HCT116 (cell line): ENCODE measurements around the gene TENM4. TPM values are rescaled to one million over a fixed set of nuclear protein-coding genes. Genes with fewer than 3 reads are reported as not detected.

Source experiments
- ATAC-seq: fragments of 200-7000 bp; cut with Tn5 transposase; 2 replicates; pipeline ENCODE4 v1.9.1; 2020; ENCODE audit warnings: mild to moderate bottlenecking, moderate library complexity
- BruUV-seq: library from RNA; stranded (reverse); fragments of 400-500 nt; replicated peaks from 2 replicates; lab custom pipeline; 2021; lab: Mats Ljungman, UMichigan
- CTCF ChIA-PET: fragments of 300-600 bp; sonication (Branson Sonifier 250); formaldehyde crosslinking; loops from one replicate; lab custom pipeline; 2021; ENCODE audit warnings: antibody characterized with exemption; lab: Charles Lee
- POLR2A ChIA-PET: fragments of 300-600, 350-600 bp; sonication (Branson Sonifier 250); formaldehyde crosslinking; loops from one replicate; lab custom pipeline; 2021; ENCODE audit warnings: antibody characterized with exemption; lab: Charles Lee
- RAD21 ChIA-PET, 2 experiments: fragments of 300-600 bp; sonication (Branson Sonifier 250); formaldehyde crosslinking; loops; one replicate each; lab custom pipeline; 2023; ENCODE audit warnings: low total read pairs in 2 of 2; ENCODE audit not compliant: uncharacterized antibody in 2 of 2, unreplicated experiment in 2 of 2, low non-redundant PET in 1 of 2; lab: Charles Lee
- DNase-seq: peaks from one replicate; pipeline ENCODE4 v3.0.0-alpha.2; 2010; ENCODE audit warnings: low read depth, low spot score
- H2AFZ ChIP-seq: fragments of 200-600 bp; shearing (Covaris generic), sonication (generic); 2 replicates; pipeline ENCODE4 v1.6.1; 2017; ENCODE audit warnings: low read depth, mixed run types, mixed read lengths, antibody characterized with exemption, low read length; ENCODE audit not compliant: poor library complexity, severe bottlenecking
- H3K27ac ChIP-seq: 2 replicates; pipeline ENCODE4 v1.5.1; 2012; ENCODE audit warnings: low read depth, low read length
- H3K27me3 ChIP-seq: fragments of 200-600 bp; sonication (generic); 2 replicates; pipeline ENCODE4 v1.6.1; 2016; ENCODE audit warnings: mixed run types, low read length, mixed read lengths; ENCODE audit not compliant: insufficient read depth
- H3K36me3 ChIP-seq, 2 experiments: fragments of 200-500 bp in 1 of 2; fragments of 200-600 bp in 1 of 2; sonication (Bioruptor generic) in 1 of 2; sonication (generic) in 1 of 2; 2 replicates each; pipeline versions ENCODE4 v1.5.1 to v1.6.1; 2014 to 2016; ENCODE audit warnings: low read length in 2 of 2, inconsistent platforms in 1 of 2, mixed read lengths in 1 of 2, mixed run types in 1 of 2; ENCODE audit not compliant: insufficient read depth in 2 of 2, control insufficient read depth in 1 of 2
- H3K4me1 ChIP-seq, 2 experiments: fragments of 200-600 bp in 1 of 2; sonication (generic) in 1 of 2; 2 replicates each; pipeline versions ENCODE4 v1.5.1 to v1.6.1; 2012 to 2017; ENCODE audit warnings: low read length in 2 of 2, inconsistent platforms in 1 of 2, mild to moderate bottlenecking in 1 of 2, mixed read lengths in 1 of 2, mixed run types in 1 of 2, moderate library complexity in 1 of 2; ENCODE audit not compliant: insufficient read depth in 2 of 2, control insufficient read depth in 1 of 2
- H3K4me2 ChIP-seq: fragments of 200-600 bp; sonication (generic); 2 replicates; pipeline ENCODE4 v1.6.1; 2017; ENCODE audit warnings: mixed run types, low read length, mixed read lengths
- H3K4me3 ChIP-seq, 2 experiments: fragments of 200-600 bp in 1 of 2; sonication (generic) in 1 of 2; replicated peaks in 1 of 2; 2 replicates each; pipeline ENCODE4 v1.5.1; 2011 to 2016; ENCODE audit warnings: low read length in 2 of 2, control low read depth in 1 of 2, low read depth in 1 of 2, mild to moderate bottlenecking in 1 of 2, mixed read lengths in 1 of 2, mixed run types in 1 of 2
- H3K79me2 ChIP-seq: fragments of 200-600 bp; sonication (generic); 2 replicates; pipeline ENCODE4 v1.6.1; 2017; ENCODE audit warnings: mild to moderate bottlenecking, mixed run types, low read length, moderate library complexity, mixed read lengths; ENCODE audit not compliant: insufficient read depth
- H3K9ac ChIP-seq: fragments of 200-600 bp; sonication (generic); 2 replicates; pipeline ENCODE4 v1.6.1; 2016; ENCODE audit warnings: low read length, mixed read lengths
- H3K9me2 ChIP-seq: fragments of 200-600 bp; sonication (generic), shearing (Covaris generic); 2 replicates; pipeline ENCODE4 v1.6.1; 2017; ENCODE audit warnings: mixed run types, mild to moderate bottlenecking, moderate library complexity; ENCODE audit not compliant: insufficient read depth
- H3K9me3 ChIP-seq, 2 experiments: fragments of 200-500 bp in 1 of 2; fragments of 200-600 bp in 1 of 2; sonication (Bioruptor generic) in 1 of 2; sonication (generic) in 1 of 2; 2 replicates each; pipeline ENCODE4 v1.6.1; 2014 to 2017; ENCODE audit warnings: low read length in 2 of 2, mixed read lengths in 2 of 2, inconsistent platforms in 1 of 2, low read depth in 1 of 2, mild to moderate bottlenecking in 1 of 2, mixed run types in 1 of 2, moderate library complexity in 1 of 2; ENCODE audit not compliant: control insufficient read depth in 1 of 2, insufficient read depth in 1 of 2
- H4K20me1 ChIP-seq: fragments of 200-600 bp; sonication (generic), shearing (Covaris generic); 2 replicates; pipeline ENCODE4 v1.6.1; 2017; ENCODE audit warnings: mixed run types, mild to moderate bottlenecking, moderate library complexity; ENCODE audit not compliant: insufficient read depth
- CTCF ChIP-seq, 3 experiments: fragments of 200-600 bp in 1 of 3; sonication (generic) in 1 of 3; IDR thresholded peaks in 2 of 3; conservative IDR thresholded peaks in 1 of 3; 2 replicates each; pipeline ENCODE4 v1.5.1; 2012 to 2017; ENCODE audit warnings: low read depth in 2 of 3, low read length in 2 of 3, antibody characterized with exemption in 1 of 3, borderline replicate concordance in 1 of 3, control low read depth in 1 of 3, mild to moderate bottlenecking in 1 of 3, mixed read lengths in 1 of 3, mixed run types in 1 of 3, moderate library complexity in 1 of 3; ENCODE audit not compliant: insufficient read depth in 1 of 3
- ELF1 ChIP-seq: IDR thresholded peaks from 2 replicates; pipeline ENCODE4 v1.6.1; 2012; ENCODE audit warnings: low read depth, borderline replicate concordance
- EZH2phosphoT487 ChIP-seq: fragments of 200-600 bp; IDR thresholded peaks from 2 replicates; pipeline ENCODE4 v1.6.1; 2018; ENCODE audit warnings: antibody characterized with exemption, borderline replicate concordance
- SIN3A ChIP-seq: IDR thresholded peaks from 2 replicates; pipeline ENCODE4 v1.6.1; 2012; ENCODE audit warnings: low read depth
- YY1 ChIP-seq: IDR thresholded peaks from 2 replicates; pipeline ENCODE4 v1.6.1; 2011; ENCODE audit warnings: low read length, low read depth, moderate library complexity, mild to moderate bottlenecking; ENCODE audit not compliant: insufficient replicate concordance; ENCODE audit errors: extremely low read depth
- intact Hi-C: fragments of 100-400 bp; cut with micrococcal nuclease; formaldehyde crosslinking; loops from 2 replicates; pipeline ENCODE4 v1.10.0; 2022
- total RNA-seq: library from RNA; stranded (reverse); gene quantifications from one replicate; pipeline ENCODE4 v1.2.1, GENCODE V29; 2021; ENCODE audit not compliant: unreplicated experiment
- TF ChIP-seq, protein P1 (sequence below): IDR thresholded peaks from 2 replicates; pipeline ENCODE4 v1.6.1; 2012
- TF ChIP-seq, protein P2 (sequence below): IDR thresholded peaks from 2 replicates; pipeline ENCODE4 v1.6.1; 2012; ENCODE audit warnings: low read depth

Gene TENM4
- total RNA-seq, 1 experiment from 2014 or later, result 0.05 TPM

DNA sequence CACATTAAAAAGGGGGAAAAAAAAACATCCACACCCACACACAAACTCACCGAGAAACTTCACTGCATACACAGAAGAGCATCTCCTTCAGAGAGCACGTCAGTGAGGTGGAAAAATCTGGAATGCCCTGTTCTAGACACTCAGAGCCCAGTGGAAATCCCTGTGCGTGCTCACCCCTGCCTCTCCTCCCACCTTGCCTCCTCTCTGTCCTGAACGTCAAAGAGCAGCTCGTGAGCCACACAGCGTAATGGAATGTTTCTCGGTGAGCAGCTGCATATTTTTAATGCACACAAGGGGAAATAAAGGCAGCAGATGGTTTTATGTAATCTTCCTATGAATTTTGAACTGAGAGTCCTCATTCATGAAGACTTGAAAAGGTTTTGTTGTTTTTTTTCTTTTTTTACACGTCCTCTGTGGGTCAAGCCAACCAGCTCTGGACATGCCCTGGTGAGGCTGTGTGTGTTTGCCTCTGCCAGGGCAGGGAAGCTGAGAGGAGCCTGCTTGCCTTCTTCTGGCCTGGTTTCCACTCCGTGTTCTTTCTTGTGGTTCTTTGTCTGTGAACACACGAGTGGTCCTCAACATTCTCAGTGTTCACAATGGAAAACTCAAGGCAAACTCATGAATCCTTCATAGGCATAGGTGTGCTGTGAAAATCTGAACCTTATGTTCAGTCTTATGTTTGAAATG lies 219.2 kb downstream of the TENM4 start:
- Histone ChIP-seq H3K36me3 (no peaks in the 10 kb centered on the region), H3K27me3 (peaks cover 16% of the 10 kb centered on the region), H3K9me3 (no peaks in the 10 kb centered on the region), H3K79me2 (no peaks in the 10 kb centered on the region), H3K9me2 (no peaks in the 10 kb centered on the region), H3K9ac (no peak overlapping the region), H3K27ac (no peak overlapping the region), H4K20me1 (no peaks in the 10 kb centered on the region), H2AFZ (no peak overlapping the region), H3K4me1 (no peaks in the 10 kb centered on the region), H3K4me3 (no peak overlapping the region), H3K4me2 (no peak overlapping the region)
- BruUV-seq, result no TSS peak
- no peak for DNase-seq
- ChIA-PET CTCF (no interaction called here), RAD21 (no interaction called here), POLR2A (no interaction called here)
- no peak for ATAC-seq
- intact Hi-C loops, result no loop called here
- TF ChIP-seq YY1, result no peak
- TF ChIP-seq EZH2phosphoT487, result no peak
- no peak for TF ChIP-seq CTCF (IDR thresholded peaks at IDR 0.05 in 2 of 3, conservative IDR thresholded peaks at IDR 0.05 in 1 of 3; ENCODE audit: borderline replicate concordance in 1 of 3, insufficient read depth in 1 of 3, low read depth in 2 of 3, low read length in 2 of 3)
- TF ChIP-seq ELF1, result no peak
- no peak for TF ChIP-seq SIN3A
- TF ChIP-seq, protein P1, sequence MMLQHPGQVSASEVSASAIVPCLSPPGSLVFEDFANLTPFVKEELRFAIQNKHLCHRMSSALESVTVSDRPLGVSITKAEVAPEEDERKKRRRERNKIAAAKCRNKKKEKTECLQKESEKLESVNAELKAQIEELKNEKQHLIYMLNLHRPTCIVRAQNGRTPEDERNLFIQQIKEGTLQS, result no peak
- TF ChIP-seq, protein P2, sequence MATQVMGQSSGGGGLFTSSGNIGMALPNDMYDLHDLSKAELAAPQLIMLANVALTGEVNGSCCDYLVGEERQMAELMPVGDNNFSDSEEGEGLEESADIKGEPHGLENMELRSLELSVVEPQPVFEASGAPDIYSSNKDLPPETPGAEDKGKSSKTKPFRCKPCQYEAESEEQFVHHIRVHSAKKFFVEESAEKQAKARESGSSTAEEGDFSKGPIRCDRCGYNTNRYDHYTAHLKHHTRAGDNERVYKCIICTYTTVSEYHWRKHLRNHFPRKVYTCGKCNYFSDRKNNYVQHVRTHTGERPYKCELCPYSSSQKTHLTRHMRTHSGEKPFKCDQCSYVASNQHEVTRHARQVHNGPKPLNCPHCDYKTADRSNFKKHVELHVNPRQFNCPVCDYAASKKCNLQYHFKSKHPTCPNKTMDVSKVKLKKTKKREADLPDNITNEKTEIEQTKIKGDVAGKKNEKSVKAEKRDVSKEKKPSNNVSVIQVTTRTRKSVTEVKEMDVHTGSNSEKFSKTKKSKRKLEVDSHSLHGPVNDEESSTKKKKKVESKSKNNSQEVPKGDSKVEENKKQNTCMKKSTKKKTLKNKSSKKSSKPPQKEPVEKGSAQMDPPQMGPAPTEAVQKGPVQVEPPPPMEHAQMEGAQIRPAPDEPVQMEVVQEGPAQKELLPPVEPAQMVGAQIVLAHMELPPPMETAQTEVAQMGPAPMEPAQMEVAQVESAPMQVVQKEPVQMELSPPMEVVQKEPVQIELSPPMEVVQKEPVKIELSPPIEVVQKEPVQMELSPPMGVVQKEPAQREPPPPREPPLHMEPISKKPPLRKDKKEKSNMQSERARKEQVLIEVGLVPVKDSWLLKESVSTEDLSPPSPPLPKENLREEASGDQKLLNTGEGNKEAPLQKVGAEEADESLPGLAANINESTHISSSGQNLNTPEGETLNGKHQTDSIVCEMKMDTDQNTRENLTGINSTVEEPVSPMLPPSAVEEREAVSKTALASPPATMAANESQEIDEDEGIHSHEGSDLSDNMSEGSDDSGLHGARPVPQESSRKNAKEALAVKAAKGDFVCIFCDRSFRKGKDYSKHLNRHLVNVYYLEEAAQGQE, result no peak
